Lower leg skin (tissue), 3 donors: ENCODE data around the gene MAFB.

Experiments
- POLR2A ChIP-seq, 2 donors: fragments of 450-650 bp; IDR thresholded peaks; one replicate each; pipeline ENCODE4 v1.6.1; 2016 to 2017; ENCODE audit warnings: antibody characterized with exemption in 2 of 2, mild to moderate bottlenecking in 1 of 2, moderate library complexity in 1 of 2
- TF ChIP-seq, protein P1 (sequence below), 3 donors: fragments of 450-650 bp; IDR thresholded peaks; one replicate each; pipeline ENCODE4 v1.5.1; 2016; ENCODE audit warnings: antibody characterized with exemption in 3 of 3, mild to moderate bottlenecking in 3 of 3, moderate library complexity in 2 of 3

DNA sequence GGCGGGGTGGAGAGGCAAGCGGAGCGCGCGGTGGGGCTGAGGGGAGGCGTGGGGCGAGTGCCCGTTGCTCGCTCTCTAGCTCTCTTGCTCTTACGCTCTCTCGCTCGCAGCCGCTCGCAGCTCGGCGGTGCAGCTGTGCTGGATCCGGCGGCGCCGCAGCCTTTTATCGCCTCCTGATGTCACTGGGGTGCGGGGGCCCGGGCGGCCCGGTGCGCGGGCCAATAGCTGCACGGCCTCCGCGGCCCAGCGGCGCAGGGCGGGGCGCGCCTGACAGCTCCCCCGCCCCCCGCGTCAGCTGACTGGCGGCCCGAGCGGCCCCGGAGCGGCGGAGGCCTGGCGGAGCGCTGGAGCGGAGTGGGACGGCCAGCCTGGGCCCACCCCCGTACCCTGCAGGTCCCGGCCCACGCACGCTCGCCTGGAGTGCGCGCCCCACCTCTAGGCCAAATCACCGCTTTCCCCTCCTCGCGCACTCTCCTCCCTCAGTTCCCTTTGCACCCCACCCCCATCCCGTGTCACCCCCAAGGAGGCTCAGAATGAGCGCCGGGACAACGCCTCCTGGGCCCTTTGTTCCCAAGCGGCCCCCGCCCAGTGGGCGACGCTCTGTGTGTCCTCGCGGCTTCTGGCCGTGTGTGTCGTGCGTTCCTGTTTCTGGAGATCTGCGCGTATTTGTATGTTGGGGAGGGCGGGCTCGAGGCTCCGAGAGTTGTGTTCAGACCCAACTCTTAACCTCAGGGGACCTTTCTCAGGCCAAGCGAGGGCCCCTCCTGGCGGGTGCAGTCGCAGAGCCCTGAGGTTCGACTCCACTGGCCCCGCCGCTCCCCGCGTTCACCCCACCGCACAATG lies at the start of gene MAFB:
- TF ChIP-seq, protein P1, sequence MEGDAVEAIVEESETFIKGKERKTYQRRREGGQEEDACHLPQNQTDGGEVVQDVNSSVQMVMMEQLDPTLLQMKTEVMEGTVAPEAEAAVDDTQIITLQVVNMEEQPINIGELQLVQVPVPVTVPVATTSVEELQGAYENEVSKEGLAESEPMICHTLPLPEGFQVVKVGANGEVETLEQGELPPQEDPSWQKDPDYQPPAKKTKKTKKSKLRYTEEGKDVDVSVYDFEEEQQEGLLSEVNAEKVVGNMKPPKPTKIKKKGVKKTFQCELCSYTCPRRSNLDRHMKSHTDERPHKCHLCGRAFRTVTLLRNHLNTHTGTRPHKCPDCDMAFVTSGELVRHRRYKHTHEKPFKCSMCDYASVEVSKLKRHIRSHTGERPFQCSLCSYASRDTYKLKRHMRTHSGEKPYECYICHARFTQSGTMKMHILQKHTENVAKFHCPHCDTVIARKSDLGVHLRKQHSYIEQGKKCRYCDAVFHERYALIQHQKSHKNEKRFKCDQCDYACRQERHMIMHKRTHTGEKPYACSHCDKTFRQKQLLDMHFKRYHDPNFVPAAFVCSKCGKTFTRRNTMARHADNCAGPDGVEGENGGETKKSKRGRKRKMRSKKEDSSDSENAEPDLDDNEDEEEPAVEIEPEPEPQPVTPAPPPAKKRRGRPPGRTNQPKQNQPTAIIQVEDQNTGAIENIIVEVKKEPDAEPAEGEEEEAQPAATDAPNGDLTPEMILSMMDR (IDR thresholded peaks at IDR 0.05): no peak
- peak in 1 of 2 donors; percentile 97 for TF ChIP-seq POLR2A (IDR thresholded peaks at IDR 0.05)
